HFF-Myc (cell line): ENCODE measurements around the gene ELOB.
A peak's percentile ranks its signal among the peaks of the same experiment; 100 is the strongest.

Experiments used
- DNase-seq: peaks from one replicate; pipeline ENCODE4 v3.0.0-alpha.2; 2011; ENCODE audit warnings: low read depth; ENCODE audit errors: extremely low read depth
- H3K4me3 ChIP-seq: replicated peaks from 2 replicates; pipeline ENCODE4 v1.5.1; 2011; ENCODE audit warnings: low read depth, mild to moderate bottlenecking, control low read depth, low read length
- TF ChIP-seq, protein P1 (sequence below): IDR thresholded peaks from 2 replicates; pipeline ENCODE4 v1.5.1; 2012; ENCODE audit warnings: mild to moderate bottlenecking, low read depth, low read length, control low read depth; ENCODE audit errors: missing control alignments

Gene ELOB

DNA sequence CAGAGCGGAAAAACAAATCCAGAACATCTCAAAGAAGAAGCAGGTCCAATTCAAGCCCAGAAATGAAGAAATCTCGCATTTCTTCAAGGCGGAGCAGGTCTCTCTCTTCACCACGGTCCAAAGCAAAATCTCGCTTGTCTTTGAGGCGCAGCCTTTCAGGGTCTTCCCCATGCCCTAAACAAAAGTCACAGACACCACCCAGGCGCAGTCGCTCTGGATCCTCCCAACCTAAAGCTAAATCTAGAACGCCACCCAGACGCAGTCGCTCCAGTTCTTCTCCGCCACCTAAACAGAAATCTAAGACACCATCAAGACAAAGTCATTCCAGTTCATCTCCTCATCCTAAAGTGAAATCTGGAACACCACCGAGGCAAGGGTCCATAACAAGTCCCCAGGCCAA, 14.4 kb downstream of the ELOB start:
- DNase-seq, result no peak
- TF ChIP-seq, protein P1, sequence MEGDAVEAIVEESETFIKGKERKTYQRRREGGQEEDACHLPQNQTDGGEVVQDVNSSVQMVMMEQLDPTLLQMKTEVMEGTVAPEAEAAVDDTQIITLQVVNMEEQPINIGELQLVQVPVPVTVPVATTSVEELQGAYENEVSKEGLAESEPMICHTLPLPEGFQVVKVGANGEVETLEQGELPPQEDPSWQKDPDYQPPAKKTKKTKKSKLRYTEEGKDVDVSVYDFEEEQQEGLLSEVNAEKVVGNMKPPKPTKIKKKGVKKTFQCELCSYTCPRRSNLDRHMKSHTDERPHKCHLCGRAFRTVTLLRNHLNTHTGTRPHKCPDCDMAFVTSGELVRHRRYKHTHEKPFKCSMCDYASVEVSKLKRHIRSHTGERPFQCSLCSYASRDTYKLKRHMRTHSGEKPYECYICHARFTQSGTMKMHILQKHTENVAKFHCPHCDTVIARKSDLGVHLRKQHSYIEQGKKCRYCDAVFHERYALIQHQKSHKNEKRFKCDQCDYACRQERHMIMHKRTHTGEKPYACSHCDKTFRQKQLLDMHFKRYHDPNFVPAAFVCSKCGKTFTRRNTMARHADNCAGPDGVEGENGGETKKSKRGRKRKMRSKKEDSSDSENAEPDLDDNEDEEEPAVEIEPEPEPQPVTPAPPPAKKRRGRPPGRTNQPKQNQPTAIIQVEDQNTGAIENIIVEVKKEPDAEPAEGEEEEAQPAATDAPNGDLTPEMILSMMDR, result no peak
- no peak overlapping the region for H3K4me3 ChIP-seq

DNA sequence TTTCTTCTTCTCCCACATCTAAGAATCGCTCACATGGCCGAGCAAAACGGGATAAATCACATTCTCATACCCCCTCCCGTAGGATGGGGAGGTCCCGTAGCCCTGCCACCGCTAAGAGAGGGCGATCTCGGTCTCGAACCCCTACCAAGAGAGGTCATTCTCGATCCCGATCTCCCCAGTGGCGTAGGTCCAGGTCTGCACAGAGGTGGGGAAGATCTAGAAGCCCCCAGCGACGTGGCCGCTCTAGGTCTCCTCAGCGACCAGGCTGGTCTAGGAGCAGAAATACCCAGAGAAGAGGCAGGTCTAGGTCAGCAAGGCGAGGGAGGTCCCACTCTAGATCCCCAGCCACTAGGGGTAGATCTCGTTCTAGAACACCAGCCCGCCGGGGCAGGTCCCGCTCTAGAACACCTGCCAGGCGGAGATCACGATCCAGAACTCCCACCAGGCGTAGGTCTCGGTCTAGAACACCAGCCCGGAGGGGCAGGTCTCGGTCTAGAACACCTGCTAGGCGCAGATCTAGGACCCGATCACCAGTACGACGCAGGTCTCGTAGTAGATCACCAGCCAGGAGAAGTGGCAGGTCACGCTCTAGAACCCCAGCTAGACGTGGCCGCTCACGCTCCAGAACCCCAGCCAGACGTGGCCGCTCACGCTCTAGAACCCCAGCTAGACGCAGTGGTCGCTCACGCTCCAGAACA, 15.0 kb downstream of the ELOB start:
- no peak overlapping the region for H3K4me3 ChIP-seq
- DNase-seq, result no peak
- TF ChIP-seq, protein P1, result no peak

DNA sequence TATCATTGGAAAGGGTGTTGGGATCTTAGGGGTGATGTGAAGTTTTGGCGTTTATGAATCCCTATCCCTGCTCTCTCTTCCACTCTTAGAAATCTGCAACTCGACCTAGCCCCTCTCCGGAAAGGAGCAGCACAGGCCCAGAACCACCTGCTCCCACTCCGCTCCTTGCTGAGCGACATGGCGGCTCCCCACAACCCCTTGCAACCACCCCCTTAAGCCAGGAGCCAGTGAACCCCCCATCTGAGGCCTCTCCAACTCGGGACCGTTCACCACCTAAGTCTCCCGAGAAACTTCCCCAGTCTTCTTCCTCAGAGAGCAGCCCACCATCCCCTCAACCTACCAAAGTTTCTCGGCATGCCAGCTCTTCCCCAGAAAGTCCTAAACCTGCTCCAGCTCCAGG, 15.6 kb downstream of the ELOB start:
- TF ChIP-seq, protein P1, result no peak
- DNase-seq, result no peak

DNA sequence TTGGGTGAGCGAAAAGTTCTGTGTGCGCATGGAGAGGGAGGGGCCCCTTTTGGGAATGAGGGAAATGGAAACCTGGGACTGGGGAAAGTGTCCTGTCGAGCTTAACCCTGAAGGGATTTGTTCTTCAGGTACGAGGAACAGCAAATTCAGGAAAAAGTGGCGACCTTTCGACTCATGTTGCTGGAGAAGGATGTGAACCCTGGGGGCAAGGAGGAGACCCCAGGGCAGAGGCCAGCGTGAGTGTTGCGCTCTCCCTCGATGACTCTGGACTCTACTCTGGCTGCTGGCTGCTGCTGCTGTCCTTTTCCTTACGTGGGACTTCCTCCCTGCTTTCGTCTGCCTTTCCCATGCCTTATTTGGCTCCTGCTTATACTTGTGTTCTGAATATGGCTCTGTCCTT, 19.7 kb downstream of the ELOB start:
- TF ChIP-seq, protein P1, result no peak
- no peak for DNase-seq
- no peak overlapping the region for H3K4me3 ChIP-seq

More for the DNA sequence above, 15.6 kb downstream of the ELOB start:
- H3K4me3 ChIP-seq, result no peak overlapping the region

DNA sequence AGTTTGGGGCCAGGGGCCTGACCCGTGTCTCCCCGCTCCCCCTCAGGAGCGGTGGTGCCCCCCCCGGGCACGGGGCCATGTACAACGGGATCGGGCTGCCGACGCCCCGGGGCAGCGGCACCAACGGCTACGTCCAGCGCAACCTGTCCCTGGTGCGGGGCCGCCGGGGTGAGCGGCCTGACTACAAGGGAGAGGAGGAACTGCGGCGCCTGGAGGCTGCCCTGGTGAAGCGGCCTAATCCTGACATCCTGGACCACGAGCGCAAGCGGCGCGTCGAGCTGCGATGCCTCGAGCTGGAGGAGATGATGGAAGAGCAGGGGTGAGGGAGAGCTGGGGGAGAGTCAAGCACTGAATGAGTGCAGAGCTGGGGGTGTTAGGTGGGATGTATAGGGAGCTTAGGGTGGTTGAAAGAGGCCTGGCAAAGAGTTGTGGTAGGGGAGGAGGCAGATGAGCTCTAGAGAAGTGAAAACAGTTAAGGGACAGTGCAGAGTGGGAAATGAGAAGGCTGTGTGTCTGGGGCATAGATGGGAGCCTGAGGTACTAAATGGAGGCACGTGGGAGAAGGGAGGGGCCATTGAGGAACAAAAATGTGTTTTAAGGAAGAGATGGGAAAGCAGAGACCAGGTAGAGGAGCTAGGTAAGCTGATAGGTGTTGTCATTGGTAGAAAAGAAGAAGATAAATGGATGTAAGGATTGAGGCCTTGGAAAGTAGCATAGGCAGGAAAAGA, 20.6 kb downstream of the ELOB start:
- no peak for DNase-seq
- H3K4me3 ChIP-seq, result no peak overlapping the region
- TF ChIP-seq, protein P1, result no peak

DNA sequence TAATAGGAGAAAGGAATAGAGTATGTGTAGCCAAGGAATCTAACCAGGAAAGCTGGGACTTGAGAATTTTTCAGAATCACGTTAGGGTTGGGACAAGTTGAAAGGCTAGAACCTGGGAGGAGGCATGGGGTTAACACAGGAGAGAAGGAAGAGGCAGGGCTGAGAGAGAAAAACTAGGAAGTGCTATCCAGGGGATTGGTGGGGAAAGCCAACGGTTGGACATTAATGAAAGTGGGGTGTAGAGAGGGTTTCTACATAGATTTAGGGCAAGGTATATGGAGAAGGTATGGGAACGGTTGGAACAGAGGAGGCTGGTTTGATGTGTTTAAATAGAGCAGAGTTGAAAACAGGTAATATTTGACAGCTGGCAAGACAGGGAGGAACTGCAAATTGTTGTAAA, 21.9 kb downstream of the ELOB start:
- no peak for DNase-seq
- H3K4me3 ChIP-seq, result peak overlapping the region; percentile 91

More for the DNA sequence above, 21.9 kb downstream of the ELOB start:
- TF ChIP-seq, protein P1, result no peak
